Measurements from ENCODE around the gene TRHDE. TPM values are rescaled to one million over a fixed set of nuclear protein-coding genes. Genes with fewer than 3 reads are reported as not detected.

The TRHDE gene
- total and polyA plus RNA-seq, 9 donors, result 3.4 to 35.5 (median 18.2) TPM

- 57 to 83% (median 63%) methylated on average over 1 of the region's 1 CpG for WGBS, 3 donors
- Histone ChIP-seq H3K9me3 (no peaks in the 10 kb centered on the region), H3K4me1 (ENCODE audit: insufficient read depth) (no peaks in the 10 kb centered on the region), H3K27ac (no peak overlapping the region), H3K36me3 (no peaks in the 10 kb centered on the region), H3K4me3 (no peak overlapping the region), H3K27me3 (no peaks in the 10 kb centered on the region)
- intact Hi-C loops (cut with DNase I), result no loop called here
- no peak for TF ChIP-seq POLR2A (IDR thresholded peaks at IDR 0.05)
- TF ChIP-seq EP300 (IDR thresholded peaks at IDR 0.05), result no peak
- TF ChIP-seq, protein P1, sequence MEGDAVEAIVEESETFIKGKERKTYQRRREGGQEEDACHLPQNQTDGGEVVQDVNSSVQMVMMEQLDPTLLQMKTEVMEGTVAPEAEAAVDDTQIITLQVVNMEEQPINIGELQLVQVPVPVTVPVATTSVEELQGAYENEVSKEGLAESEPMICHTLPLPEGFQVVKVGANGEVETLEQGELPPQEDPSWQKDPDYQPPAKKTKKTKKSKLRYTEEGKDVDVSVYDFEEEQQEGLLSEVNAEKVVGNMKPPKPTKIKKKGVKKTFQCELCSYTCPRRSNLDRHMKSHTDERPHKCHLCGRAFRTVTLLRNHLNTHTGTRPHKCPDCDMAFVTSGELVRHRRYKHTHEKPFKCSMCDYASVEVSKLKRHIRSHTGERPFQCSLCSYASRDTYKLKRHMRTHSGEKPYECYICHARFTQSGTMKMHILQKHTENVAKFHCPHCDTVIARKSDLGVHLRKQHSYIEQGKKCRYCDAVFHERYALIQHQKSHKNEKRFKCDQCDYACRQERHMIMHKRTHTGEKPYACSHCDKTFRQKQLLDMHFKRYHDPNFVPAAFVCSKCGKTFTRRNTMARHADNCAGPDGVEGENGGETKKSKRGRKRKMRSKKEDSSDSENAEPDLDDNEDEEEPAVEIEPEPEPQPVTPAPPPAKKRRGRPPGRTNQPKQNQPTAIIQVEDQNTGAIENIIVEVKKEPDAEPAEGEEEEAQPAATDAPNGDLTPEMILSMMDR (IDR thresholded peaks at IDR 0.05), result no peak
- no peak for DNase-seq
Measured at GRCh38 chr12:72493407-72493806, 221.2 kb downstream of the TRHDE start.

GRCh38 chr12:72498354-72498753 is 226.2 kb downstream of the TRHDE start:
- WGBS, 3 donors, result 3 to 16% (median 11%) methylated on average over 1 of the region's 1 CpG
- Histone ChIP-seq H3K36me3 (no peaks in the 10 kb centered on the region), H3K4me1 (ENCODE audit: insufficient read depth) (no peaks in the 10 kb centered on the region), H3K9me3 (no peaks in the 10 kb centered on the region), H3K4me3 (no peak overlapping the region), H3K27me3 (no peaks in the 10 kb centered on the region), H3K27ac (no peak overlapping the region)
- intact Hi-C loops (cut with DNase I), result no loop called here
- no peak for DNase-seq
- TF ChIP-seq EP300 (IDR thresholded peaks at IDR 0.05) (no peak), POLR2A (IDR thresholded peaks at IDR 0.05) (no peak)
- TF ChIP-seq, protein P1 (IDR thresholded peaks at IDR 0.05), result no peak

GRCh38 chr12:72499244-72499643 is 227.1 kb downstream of the TRHDE start:
- TF ChIP-seq, protein P1 (IDR thresholded peaks at IDR 0.05), result no peak
- TF ChIP-seq EP300 (IDR thresholded peaks at IDR 0.05), result no peak
- no peak for TF ChIP-seq POLR2A (IDR thresholded peaks at IDR 0.05)
- Histone ChIP-seq H3K27me3 (no peaks in the 10 kb centered on the region), H3K4me1 (ENCODE audit: insufficient read depth) (no peaks in the 10 kb centered on the region), H3K36me3 (no peaks in the 10 kb centered on the region), H3K4me3 (no peak overlapping the region), H3K9me3 (no peaks in the 10 kb centered on the region), H3K27ac (no peak overlapping the region)
- no peak for DNase-seq
- 90 to 94% (median 93%) methylated on average over 5 of the region's 5 CpGs for WGBS, 3 donors
- intact Hi-C loops (cut with DNase I), result no loop called here

- Histone ChIP-seq H3K9me3 (no peaks in the 10 kb centered on the region), H3K4me1 (ENCODE audit: insufficient read depth) (no peaks in the 10 kb centered on the region), H3K27me3 (no peaks in the 10 kb centered on the region), H3K36me3 (no peaks in the 10 kb centered on the region), H3K4me3 (no peak overlapping the region), H3K27ac (no peak overlapping the region)
- no peak for TF ChIP-seq POLR2A (IDR thresholded peaks at IDR 0.05)
- TF ChIP-seq, protein P1 (IDR thresholded peaks at IDR 0.05), result no peak
- 94 to 98% (median 98%) methylated on average over 3 of the region's 3 CpGs for WGBS, 3 donors
- intact Hi-C loops (cut with DNase I), result no loop called here
- DNase-seq, result no peak
Measured at GRCh38 chr12:72502546-72502945, 230.4 kb downstream of the TRHDE start.

GRCh38 chr12:72505227-72505626 is 233.1 kb downstream of the TRHDE start:
- no peak overlapping the region for H3K4me3 ChIP-seq
- WGBS, 3 donors, result 81 to 98% (median 89%) methylated on average over 1 of the region's 1 CpG
- no peaks in the 10 kb centered on the region for H3K9me3 ChIP-seq
- no peak overlapping the region for H3K27ac ChIP-seq
- intact Hi-C loops (cut with DNase I), result no loop called here
- H3K27me3 ChIP-seq, result no peaks in the 10 kb centered on the region
- TF ChIP-seq POLR2A (IDR thresholded peaks at IDR 0.05), result no peak
- H3K4me1 ChIP-seq (ENCODE audit: insufficient read depth), result no peaks in the 10 kb centered on the region
- DNase-seq, result no peak
- H3K36me3 ChIP-seq, result no peaks in the 10 kb centered on the region
